HepG2 (cell line): ENCODE results near the gene RAB30. TPM values are rescaled to one million over a fixed set of nuclear protein-coding genes. Genes with fewer than 3 reads are reported as not detected.
A peak's percentile ranks its signal among the peaks of the same experiment; 100 is the strongest.

ENCODE experiments used
- ATAC-seq: fragments of 200-7000 bp; cut with Tn5 transposase; 3 replicates; pipeline ENCODE4 v1.9.1; 2020; ENCODE audit warnings: mild to moderate bottlenecking, moderate library complexity
- BruUV-seq: library from RNA; stranded (reverse); fragments of 400-500 nt; replicated peaks from 2 replicates; lab custom pipeline; 2021; lab: Mats Ljungman, UMichigan
- CTCF ChIA-PET: fragments of 300-600 bp; formaldehyde crosslinking; extraction: SDS; loops from one replicate; lab custom pipeline; 2021; ENCODE audit warnings: low total read pairs, inconsistent platforms, low intra/inter-chr PET ratio; lab: Yijun Ruan, JAX
- POLR2A ChIA-PET: fragments of 350-600 bp; sonication (Branson Sonifier 250); formaldehyde crosslinking; loops from one replicate; lab custom pipeline; 2020; ENCODE audit warnings: antibody characterized with exemption, inconsistent platforms; lab: Yijun Ruan, JAX
- DNase-seq: peaks from one replicate; pipeline ENCODE4 v3.0.0-alpha.2; 2015; ENCODE audit warnings: low spot score
- FAIRE-seq: peaks from 3 replicates; lab custom pipeline; 2011; peaks lifted over from hg19 to GRCh38; lab: Jason Lieb, UNC
- H2AFZ ChIP-seq: one replicate; pipeline ENCODE4 v1.6.1; 2011; ENCODE audit warnings: low read length, inconsistent platforms
- H3K27ac ChIP-seq: fragments of 300-600 bp; 3 replicates; pipeline ENCODE4 v1.8.0; 2011; ENCODE audit warnings: mixed run types, mild to moderate bottlenecking, mixed read lengths, low read length, inconsistent platforms; ENCODE audit not compliant: insufficient read depth; ENCODE audit errors: extremely low read length
- H3K27me3 ChIP-seq, 2 experiments: fragments of 200-600 bp in 1 of 2; 2 replicates in 1 of 2; 3 replicates in 1 of 2; pipeline versions ENCODE4 v1.6.0 to v1.8.0; 2011; ENCODE audit warnings: low read length in 2 of 2, mild to moderate bottlenecking in 2 of 2, moderate library complexity in 2 of 2, inconsistent platforms in 1 of 2; ENCODE audit not compliant: insufficient read depth in 2 of 2, control insufficient read depth in 1 of 2
- H3K36me3 ChIP-seq, 2 experiments: fragments of 200-600 bp in 1 of 2; replicated peaks in 1 of 2; 2 replicates in 1 of 2; 3 replicates in 1 of 2; pipeline versions ENCODE4 v1.5.1 to v1.8.0; 2011; ENCODE audit warnings: low read length in 2 of 2, inconsistent platforms in 1 of 2; ENCODE audit not compliant: insufficient read depth in 2 of 2, control insufficient read depth in 1 of 2
- H3K4me1 ChIP-seq: 2 replicates; pipeline ENCODE4 v1.5.1; 2012; ENCODE audit warnings: low read length, inconsistent platforms; ENCODE audit not compliant: insufficient read depth
- H3K4me2 ChIP-seq: 2 replicates; pipeline ENCODE4 v1.6.0; 2011; ENCODE audit warnings: low read depth, low read length, inconsistent platforms
- H3K4me3 ChIP-seq, 3 experiments: fragments of 200-600 bp in 1 of 3; sonication (generic), shearing (Covaris generic) in 1 of 3; replicated peaks in 1 of 3; 2 replicates each; pipeline ENCODE4 v1.5.1; 2011 to 2016; ENCODE audit warnings: low read length in 3 of 3, inconsistent platforms in 2 of 3, low read depth in 2 of 3, mild to moderate bottlenecking in 2 of 3, control low read depth in 1 of 3, mixed read lengths in 1 of 3; ENCODE audit not compliant: insufficient read depth in 1 of 3
- H3K79me2 ChIP-seq: one replicate; pipeline ENCODE4 v1.6.1; 2011; ENCODE audit warnings: low read length, inconsistent platforms; ENCODE audit not compliant: insufficient read depth
- H3K9ac ChIP-seq: 2 replicates; pipeline ENCODE4 v1.6.0; 2011; ENCODE audit warnings: mild to moderate bottlenecking, low read depth, low read length, inconsistent platforms; ENCODE audit not compliant: insufficient read depth
- H3K9me3 ChIP-seq: 2 replicates; pipeline ENCODE4 v1.5.1; 2012; ENCODE audit warnings: mild to moderate bottlenecking, low read length
- H4K20me1 ChIP-seq: 2 replicates; pipeline ENCODE4 v1.6.0; 2011; ENCODE audit warnings: inconsistent platforms, mild to moderate bottlenecking, low read length, moderate library complexity; ENCODE audit not compliant: insufficient read depth
- PPARG ChIP-seq: conservative IDR thresholded peaks from 2 replicates; pipeline ENCODE4 v1.6.1; 2016; ENCODE audit warnings: missing biosample characterization, missing genetic modification reagents
- RBM22 ChIP-seq: fragments of 200-400 bp; formaldehyde crosslinking; optimal IDR thresholded peaks from 2 replicates; pipeline ENCODE3; 2017; ENCODE audit warnings: mild to moderate bottlenecking, low read length, moderate library complexity
- RXRB ChIP-seq: IDR thresholded peaks from 2 replicates; pipeline ENCODE4 v1.6.1; 2016; ENCODE audit warnings: borderline replicate concordance, missing genetic modification reagents, missing compliant biosample characterization
- SALL1 ChIP-seq: sonication (generic); formaldehyde crosslinking; IDR thresholded peaks from 2 replicates; pipeline ENCODE4 v1.8.0; 2022; ENCODE audit warnings: mild to moderate bottlenecking, missing genetic modification reagents
- WGBS: methylation state at CpG from one replicate; pipeline ENCODE4 v1.1.6; 2017; ENCODE audit warnings: low lambda C conversion rate; 5-methylcytosine and 5-hydroxymethylcytosine counted together
- in situ Hi-C: cut with HindIII; loops from 2 replicates; pipeline ENCODE4 v1.10.0; 2017; ENCODE audit warnings: low pct_unique_long_range_greater_than_20kb; ENCODE audit not compliant: extremely low pct_ligation_motif_present
- intact Hi-C: fragments of 100-400 bp; cut with micrococcal nuclease; formaldehyde crosslinking; loops from one replicate; pipeline ENCODE4 v1.10.0; 2022; ENCODE audit not compliant: unreplicated experiment
- polyA plus RNA-seq, 8 experiments: library from polyadenylated mRNA; depleted of rRNA in 3 of 8; stranded (reverse) in 7 of 8; unstranded in 1 of 8; fragments of >200 nt; fragmentation: Illumina TruSeq in 4 of 8; extraction: Trizol in 4 of 8; gene quantifications; 2 replicates each; pipeline versions ENCODE4 v1.2.1 to v1.2.3, GENCODE V29; 2011 to 2016; ENCODE audit warnings: low read depth in 4 of 8, missing spikeins in 1 of 8, mixed read lengths in 1 of 8; ENCODE audit not compliant: insufficient read depth in 1 of 8
- total RNA-seq, 5 experiments: library from RNA; depleted of rRNA; stranded (reverse); fragments of >200 nt; fragmentation: Illumina TruSeq; extraction: Trizol; gene quantifications; 2 replicates each; pipeline ENCODE4 v1.2.3, GENCODE V29; 2016; ENCODE audit warnings: low read depth in 1 of 5
- TF ChIP-seq, protein P1 (sequence below): IDR thresholded peaks from 2 replicates; pipeline ENCODE4 v1.4.0; 2020; ENCODE audit warnings: mild to moderate bottlenecking, missing genetic modification reagents

The RAB30 gene
- total and polyA plus RNA-seq, 2 of the 13 experiments (the other 11 are each of a cell fraction or from before 2014, with no cell fraction given): 3.7 to 5.0 TPM

DNA sequence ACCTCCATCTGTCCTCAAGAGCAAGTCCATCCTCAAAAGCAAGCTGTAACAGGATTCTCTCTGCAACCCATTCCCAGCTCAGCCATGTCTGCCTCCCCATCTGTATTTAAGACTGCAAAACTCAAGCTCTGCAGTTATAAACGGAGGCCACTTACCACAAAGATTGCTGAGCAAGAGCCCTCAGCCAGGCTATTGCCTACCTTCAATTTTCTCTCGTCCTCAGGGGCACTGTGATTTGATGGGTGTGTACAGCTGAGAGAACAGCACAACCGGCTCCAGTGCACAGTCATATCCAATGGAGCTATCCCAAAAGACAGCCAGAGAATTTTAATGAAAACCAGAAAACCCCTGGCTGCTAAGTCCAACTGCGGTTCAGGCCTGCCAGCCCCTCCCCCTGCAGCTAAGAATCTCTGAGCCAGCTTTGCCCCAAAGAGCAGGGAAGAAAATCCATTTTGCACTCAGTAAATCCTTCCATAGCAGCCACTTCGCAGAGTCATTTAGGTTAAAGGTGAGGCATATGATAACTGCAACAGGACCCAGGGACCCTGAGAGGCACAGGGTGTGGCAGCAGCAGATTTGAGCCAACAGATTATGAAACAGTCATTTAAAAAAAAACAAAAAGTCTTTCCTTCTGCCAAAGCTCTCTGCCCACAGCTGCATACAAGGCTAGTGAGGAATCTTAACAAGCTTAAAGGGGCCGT lies 37.6 kb downstream of the RAB30 start:
- no TSS peak for BruUV-seq
- ChIA-PET POLR2A (interaction anchor here (0.7 to 1.9 kb wide), 8 partner anchors 13 to 252 kb away, joined by 3 to 11 read pairs (median 3); partner anchors contain the start of genes CCDC90B, DDIAS and RAB30), CTCF (no interaction called here)
- H3K36me3 ChIP-seq: no peaks in the 10 kb centered on the region
- ATAC-seq (peak; percentile 75), FAIRE-seq (no peak), DNase-seq (no peak)
- H2AFZ ChIP-seq: no peak overlapping the region
- H3K4me1 ChIP-seq: peaks cover 39% of the 10 kb centered on the region
- peaks cover 4% of the 10 kb centered on the region for H3K79me2 ChIP-seq
- H3K4me3 ChIP-seq: 0 out of 6 replicates have a peak overlapping the region, but pooled peaks of 1 of the 3 experiments have one; percentile 27
- intact Hi-C loops (no loop called here), in situ Hi-C loops (no loop called here)
- no peaks in the 10 kb centered on the region for H3K27me3 ChIP-seq
- H3K4me2 ChIP-seq: peak overlapping the region; percentile 56
- peak overlapping the region; percentile 19 for H3K27ac ChIP-seq
- TF ChIP-seq RXRB (peak; percentile 51; the same call in 1 of the 2 replicates), SALL1 (CRISPR knock-in tag) (peak; percentile 13; the same call in 1 of the 2 replicates), RBM22 (no peak), PPARG (CRISPR knock-in tag) (peak; percentile 86)
- TF ChIP-seq, protein P1, sequence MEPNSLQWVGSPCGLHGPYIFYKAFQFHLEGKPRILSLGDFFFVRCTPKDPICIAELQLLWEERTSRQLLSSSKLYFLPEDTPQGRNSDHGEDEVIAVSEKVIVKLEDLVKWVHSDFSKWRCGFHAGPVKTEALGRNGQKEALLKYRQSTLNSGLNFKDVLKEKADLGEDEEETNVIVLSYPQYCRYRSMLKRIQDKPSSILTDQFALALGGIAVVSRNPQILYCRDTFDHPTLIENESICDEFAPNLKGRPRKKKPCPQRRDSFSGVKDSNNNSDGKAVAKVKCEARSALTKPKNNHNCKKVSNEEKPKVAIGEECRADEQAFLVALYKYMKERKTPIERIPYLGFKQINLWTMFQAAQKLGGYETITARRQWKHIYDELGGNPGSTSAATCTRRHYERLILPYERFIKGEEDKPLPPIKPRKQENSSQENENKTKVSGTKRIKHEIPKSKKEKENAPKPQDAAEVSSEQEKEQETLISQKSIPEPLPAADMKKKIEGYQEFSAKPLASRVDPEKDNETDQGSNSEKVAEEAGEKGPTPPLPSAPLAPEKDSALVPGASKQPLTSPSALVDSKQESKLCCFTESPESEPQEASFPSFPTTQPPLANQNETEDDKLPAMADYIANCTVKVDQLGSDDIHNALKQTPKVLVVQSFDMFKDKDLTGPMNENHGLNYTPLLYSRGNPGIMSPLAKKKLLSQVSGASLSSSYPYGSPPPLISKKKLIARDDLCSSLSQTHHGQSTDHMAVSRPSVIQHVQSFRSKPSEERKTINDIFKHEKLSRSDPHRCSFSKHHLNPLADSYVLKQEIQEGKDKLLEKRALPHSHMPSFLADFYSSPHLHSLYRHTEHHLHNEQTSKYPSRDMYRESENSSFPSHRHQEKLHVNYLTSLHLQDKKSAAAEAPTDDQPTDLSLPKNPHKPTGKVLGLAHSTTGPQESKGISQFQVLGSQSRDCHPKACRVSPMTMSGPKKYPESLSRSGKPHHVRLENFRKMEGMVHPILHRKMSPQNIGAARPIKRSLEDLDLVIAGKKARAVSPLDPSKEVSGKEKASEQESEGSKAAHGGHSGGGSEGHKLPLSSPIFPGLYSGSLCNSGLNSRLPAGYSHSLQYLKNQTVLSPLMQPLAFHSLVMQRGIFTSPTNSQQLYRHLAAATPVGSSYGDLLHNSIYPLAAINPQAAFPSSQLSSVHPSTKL (CRISPR knock-in tag): 0 out of 2 replicates have a peak, but pooled peaks have one; percentile 14
- peak overlapping the region; percentile 11; the same call in 1 of the 2 replicates for H3K9ac ChIP-seq
- 31% methylated on average over 5 of the region's 6 CpGs for WGBS
- no peaks in the 10 kb centered on the region for H3K9me3 ChIP-seq
- H4K20me1 ChIP-seq: no peaks in the 10 kb centered on the region
